LHCN-M2 (cell line): ENCODE data around the gene TUBD1. TPM values are rescaled to one million over a fixed set of nuclear protein-coding genes. Genes with fewer than 3 reads are reported as not detected.
A peak's percentile ranks its signal among the peaks of the same experiment; 100 is the strongest.
"Not testable (repeated sequence)": the region's sequence is repeated elsewhere in the genome, so short reads cannot be mapped to it uniquely, and the experiment has no call there.

Source experiments
- DNase-seq: peaks from one replicate; pipeline ENCODE4 v3.0.0-alpha.2; 2012; ENCODE audit warnings: low read depth
- total RNA-seq: library from RNA; depleted of rRNA; stranded (reverse); fragments of >200 nt; gene quantifications from 2 replicates; pipeline ENCODE4 v1.2.3, GENCODE V29; 2014

TUBD1 gene
- total RNA-seq, 1 experiment from 2014 or later, result 4.8 TPM

- DNase-seq, result peak; percentile 69
Measured at GRCh38 chr17:59844884-59845594, 47.7 kb downstream of the TUBD1 start.

GRCh38 chr17:59842901-59843652 lies 49.7 kb downstream of the TUBD1 start:
- peak; percentile 93 for DNase-seq

- not testable (repeated sequence) for DNase-seq
Measured at GRCh38 chr17:59841882-59842263, 50.9 kb downstream of the TUBD1 start.

- peak; percentile 64 for DNase-seq
Measured at GRCh38 chr17:59841091-59841881, 51.5 kb downstream of the TUBD1 start.

- DNase-seq, result peak; percentile 41
Measured at GRCh38 chr17:59840329-59841090, 52.2 kb downstream of the TUBD1 start.

GRCh38 chr17:59839651-59840328 lies 53.0 kb downstream of the TUBD1 start:
- peak; percentile 55 for DNase-seq

- peak; percentile 33 for DNase-seq
Measured at GRCh38 chr17:59838052-59838916, 54.5 kb downstream of the TUBD1 start.

- DNase-seq, result peak; percentile 100
Measured at GRCh38 chr17:59837308-59838051, 55.3 kb downstream of the TUBD1 start.

GRCh38 chr17:59832883-59833379 lies 59.8 kb downstream of the TUBD1 start:
- DNase-seq, result no peak

GRCh38 chr17:59830846-59831486 lies 61.8 kb downstream of the TUBD1 start:
- no peak for DNase-seq

GRCh38 chr17:59830007-59830630 lies 62.6 kb downstream of the TUBD1 start:
- DNase-seq, result peak; percentile 74

- DNase-seq, result peak; percentile 100
Measured at GRCh38 chr17:59829217-59830006, 63.3 kb downstream of the TUBD1 start.

GRCh38 chr17:59828819-59829216 lies 63.9 kb downstream of the TUBD1 start:
- not testable (repeated sequence) for DNase-seq

- DNase-seq, result no peak
Measured at GRCh38 chr17:59828478-59828760, 64.3 kb downstream of the TUBD1 start.

GRCh38 chr17:59827721-59828477 lies 64.8 kb downstream of the TUBD1 start:
- peak; percentile 16 for DNase-seq

GRCh38 chr17:59826706-59827453 lies 65.9 kb downstream of the TUBD1 start:
- peak; percentile 54 for DNase-seq
